Measurements from ENCODE around the gene SSBP4.

DNA sequence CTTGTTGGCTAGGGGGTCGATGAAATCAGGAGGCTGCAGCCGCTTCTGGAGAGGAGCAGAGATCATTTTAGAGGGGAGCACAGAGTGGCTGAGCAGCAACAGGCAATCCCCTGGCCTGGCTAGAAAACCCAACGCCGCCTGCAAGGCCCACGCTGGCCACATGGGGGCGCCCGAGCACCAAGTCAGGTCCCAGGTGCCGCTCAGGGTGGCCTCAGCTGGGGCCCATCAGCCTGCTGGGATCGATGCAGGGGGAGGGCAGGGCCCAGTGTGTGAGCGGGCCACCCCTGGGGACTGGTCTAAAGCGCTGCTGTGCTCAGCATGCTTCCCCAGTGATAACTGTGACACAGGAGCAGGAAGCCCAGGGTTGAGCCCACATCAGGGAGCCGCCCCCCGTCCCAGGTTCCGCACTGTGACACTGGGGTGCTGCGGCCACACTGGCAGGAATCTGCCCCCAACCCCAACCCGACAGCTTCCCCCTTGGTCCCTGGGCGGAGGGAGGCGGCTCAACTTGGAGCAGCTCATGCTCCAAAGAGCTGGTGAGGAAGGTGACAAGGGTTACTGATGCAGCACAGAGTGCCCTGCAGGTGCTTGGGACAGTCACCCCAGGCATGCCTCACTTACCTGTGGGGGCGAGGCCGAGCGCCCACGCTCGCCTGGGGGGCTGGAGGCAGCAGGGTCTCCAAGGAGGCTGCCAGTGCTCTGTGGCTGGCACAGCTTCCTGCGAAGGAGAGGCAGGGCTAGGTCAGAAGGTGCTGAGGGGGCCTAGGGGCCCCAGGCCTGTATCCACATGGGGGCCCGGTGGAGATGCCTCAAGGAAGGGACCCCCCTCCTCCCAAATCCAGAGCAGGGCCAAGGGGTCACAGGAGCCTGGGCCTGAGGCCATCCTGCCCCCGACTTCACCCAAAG, 32.0 kb downstream of the SSBP4 start:
- TF ChIP-seq HDAC6 (IDR thresholded peaks at IDR 0.05; ENCODE audit: low read depth, low read length) (no peak), ZFX (CRISPR knock-in tag; IDR thresholded peaks at IDR 0.05) (no peak)

Measured in K562 (cell line).